Stomach (tissue), 9 donors: ENCODE results near the gene ZNRD2. TPM values are rescaled to one million over a fixed set of nuclear protein-coding genes. Genes with fewer than 3 reads are reported as not detected.
A peak's percentile ranks its signal among the peaks of the same experiment; 100 is the strongest.

Experiments used
- DNase-seq, 2 donors: peaks; one replicate each; pipeline versions ENCODE4 v3.0.0 to v3.0.0-alpha.2; 2013 to 2019
- H3K27ac ChIP-seq, 5 donors: fragments of 200-600 bp in 4 of 5; sonication (generic) in 4 of 5; one replicate each; pipeline ENCODE4 v1.5.1; 2013 to 2019; ENCODE audit warnings: mild to moderate bottlenecking in 1 of 5, moderate library complexity in 1 of 5
- H3K27me3 ChIP-seq, 3 donors: fragments of 200-600 bp; sonication (generic); one replicate each; pipeline ENCODE4 v1.5.1; 2017 to 2019; ENCODE audit warnings: mixed run types in 1 of 3
- H3K36me3 ChIP-seq, 4 donors: fragments of 200-600 bp; sonication (generic); 1 replicate in 3 of 4; 2 replicates in 1 of 4; pipeline ENCODE4 v1.5.1; 2016 to 2019
- H3K4me1 ChIP-seq, 4 donors: fragments of 200-600 bp; sonication (generic); one replicate each; pipeline ENCODE4 v1.5.1; 2016 to 2019
- H3K4me3 ChIP-seq, 4 donors: fragments of 200-600 bp; sonication (generic) in 3 of 4; one replicate each; pipeline ENCODE4 v1.5.1; 2016 to 2019; ENCODE audit warnings: mild to moderate bottlenecking in 1 of 4
- H3K9me3 ChIP-seq, 4 donors: fragments of 200-600 bp; sonication (generic); one replicate each; pipeline ENCODE4 v1.5.1; 2016 to 2019
- CTCF ChIP-seq, 7 experiments: fragments of 450-650 bp in 4 of 7; fragments of 200-600 bp in 3 of 7; sonication (generic) in 3 of 7; IDR thresholded peaks; one replicate each; pipeline ENCODE4 v1.5.1; 2016 to 2019; ENCODE audit warnings: antibody characterized with exemption in 7 of 7, control low read depth in 2 of 7, mild to moderate bottlenecking in 1 of 7
- EP300 ChIP-seq: sonication (generic); formaldehyde crosslinking; IDR thresholded peaks from one replicate; pipeline ENCODE4 v1.6.1; 2017; ENCODE audit warnings: antibody characterized with exemption
- POLR2A ChIP-seq, 4 donors: fragments of 450-650 bp; IDR thresholded peaks; one replicate each; pipeline ENCODE4 v1.6.1; 2016; ENCODE audit warnings: antibody characterized with exemption in 4 of 4, control low read depth in 2 of 4, mild to moderate bottlenecking in 1 of 4, moderate library complexity in 1 of 4
- POLR2AphosphoS5 ChIP-seq, 3 donors: sonication (generic); formaldehyde crosslinking; IDR thresholded peaks; one replicate each; pipeline ENCODE4 v1.6.1; 2016; ENCODE audit warnings: antibody characterized with exemption in 3 of 3
- WGBS, 5 donors: extraction: QIAGEN DNeasy Blood & Tissue Kit in 3 of 5; methylation state at CpG; one replicate each; pipeline versions ENCODE4 v1.1.5 to v1.1.7; 2013 to 2018; 5-methylcytosine and 5-hydroxymethylcytosine counted together
- intact Hi-C: fragments of 100-400 bp; cut with DNase I; formaldehyde crosslinking; loops from one replicate; pipeline ENCODE4 v1.15.1; 2023; ENCODE audit warnings: low total_unique reads
- polyA plus RNA-seq, 3 donors: library from polyadenylated mRNA; stranded (reverse); fragments of 200-250 nt; gene quantifications; one replicate each; pipeline ENCODE4 v1.2.3, GENCODE V29; 2013
- total RNA-seq, 5 donors: library from RNA; depleted of rRNA; stranded (reverse); fragments of >200 nt; gene quantifications; one replicate each; pipeline versions ENCODE4 v1.1.0 to v1.2.3, GENCODE V29; 2014 to 2016
- donor health status: healthy with polysubstance abuse.
- donor health status: Bipolar disorder and iron deficiency.
- donor health status: healthy.

ZNRD2 gene
- total and polyA plus RNA-seq, 8 donors: 17.7 to 99.1 (median 51.8) TPM

GRCh38 chr11:65537620-65538231 is 32.6 kb upstream of the ZNRD2 start:
- no peaks in the 10 kb centered on the region for H3K9me3 ChIP-seq
- TF ChIP-seq POLR2AphosphoS5 (IDR thresholded peaks at IDR 0.05) (no peak), EP300 (no peak), CTCF (IDR thresholded peaks at IDR 0.05) (no peak)
- peak in 1 of 2 donors; percentile 28 for DNase-seq
- no peaks in the 10 kb centered on the region for H3K27me3 ChIP-seq
- H3K36me3 ChIP-seq: peaks cover 26 to 68% (median 65%) of the 10 kb centered on the region in 4 donors
- intact Hi-C loops: no loop called here
- H3K4me1 ChIP-seq: peaks cover 25 to 34% (median 29%) of the 10 kb centered on the region in 4 donors
- 76 to 80% (median 77%) methylated on average over 13 to 18 of the region's 18 CpGs for WGBS, 5 donors
- no peak overlapping the region for H3K4me3 ChIP-seq
- peak overlapping the region in 1 of 5 donors; percentile 17 for H3K27ac ChIP-seq

GRCh38 chr11:65538232-65538914 is 31.9 kb upstream of the ZNRD2 start:
- WGBS, 5 donors: 85 to 92% (median 87%) methylated on average over 37 to 43 of the region's 43 CpGs
- Histone ChIP-seq H3K27me3 (no peaks in the 10 kb centered on the region), H3K4me1 (peaks cover 25 to 34% (median 29%) of the 10 kb centered on the region in 4 donors), H3K27ac (peak overlapping the region in 1 of 5 donors; percentile 17), H3K9me3 (no peaks in the 10 kb centered on the region), H3K36me3 (peaks cover 21 to 68% (median 61%) of the 10 kb centered on the region in 4 donors), H3K4me3 (no peak overlapping the region)
- TF ChIP-seq POLR2A (IDR thresholded peaks at IDR 0.05) (no peak), POLR2AphosphoS5 (IDR thresholded peaks at IDR 0.05) (no peak), EP300 (no peak), CTCF (IDR thresholded peaks at IDR 0.05) (no peak)
- DNase-seq: no peak
- intact Hi-C loops: no loop called here

DNA sequence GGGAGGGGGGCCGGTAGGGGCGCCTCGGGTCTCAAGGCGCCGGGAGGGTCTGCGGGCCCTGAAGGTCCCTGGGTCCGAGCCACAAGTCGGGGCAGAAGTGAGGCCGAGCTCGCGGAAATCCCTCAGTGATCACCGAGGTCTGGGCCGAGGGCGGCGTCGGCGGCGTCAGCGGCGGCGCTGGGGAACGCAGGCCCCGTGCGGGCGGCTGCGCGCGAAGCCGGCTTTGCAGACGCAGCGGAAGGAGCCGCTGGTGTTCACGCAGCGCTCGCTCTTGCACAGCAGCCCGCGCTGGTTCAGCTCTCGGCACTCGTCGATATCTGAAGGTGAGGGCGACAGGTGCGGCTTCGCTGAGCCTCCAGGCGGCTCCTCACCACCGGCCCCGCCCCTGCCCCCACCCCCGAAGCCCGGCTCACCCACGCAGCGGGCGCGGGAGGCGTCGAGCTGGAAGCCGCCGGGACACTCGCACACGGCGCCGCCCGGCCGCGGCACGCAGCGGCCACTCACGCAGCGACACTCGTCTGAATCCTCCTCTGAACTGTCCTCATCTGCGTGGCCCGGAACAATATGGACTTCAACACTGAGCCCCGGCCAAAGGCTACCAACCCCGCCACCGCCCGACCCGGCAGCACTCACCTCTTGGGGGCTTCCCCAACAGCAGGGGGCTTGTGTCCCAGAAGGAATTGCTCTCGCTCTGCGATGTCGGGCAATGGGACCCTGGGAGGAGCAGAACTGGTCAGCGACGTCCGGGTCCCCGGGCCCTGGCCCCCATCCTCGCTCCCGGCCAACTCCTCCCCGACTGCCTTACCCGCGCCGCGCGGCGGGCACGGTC is 31.1 kb upstream of the ZNRD2 start:
- WGBS, 5 donors: 75 to 88% (median 84%) methylated on average over 65 to 92 of the region's 92 CpGs
- DNase-seq: peak in 1 of 2 donors; percentile 57
- Histone ChIP-seq H3K4me1 (peaks cover 25 to 34% (median 29%) of the 10 kb centered on the region in 4 donors), H3K9me3 (no peaks in the 10 kb centered on the region), H3K27ac (peak overlapping the region; percentile 84 to 94 (median 89)), H3K36me3 (peaks cover 15 to 63% (median 58%) of the 10 kb centered on the region in 4 donors), H3K27me3 (no peaks in the 10 kb centered on the region), H3K4me3 (peak overlapping the region; percentile 52 to 72 (median 57))
- TF ChIP-seq EP300: no peak
- TF ChIP-seq CTCF (IDR thresholded peaks at IDR 0.05): no peak
- TF ChIP-seq POLR2AphosphoS5 (IDR thresholded peaks at IDR 0.05): no peak
- no peak for TF ChIP-seq POLR2A (IDR thresholded peaks at IDR 0.05)
- intact Hi-C loops: no loop called here

DNA sequence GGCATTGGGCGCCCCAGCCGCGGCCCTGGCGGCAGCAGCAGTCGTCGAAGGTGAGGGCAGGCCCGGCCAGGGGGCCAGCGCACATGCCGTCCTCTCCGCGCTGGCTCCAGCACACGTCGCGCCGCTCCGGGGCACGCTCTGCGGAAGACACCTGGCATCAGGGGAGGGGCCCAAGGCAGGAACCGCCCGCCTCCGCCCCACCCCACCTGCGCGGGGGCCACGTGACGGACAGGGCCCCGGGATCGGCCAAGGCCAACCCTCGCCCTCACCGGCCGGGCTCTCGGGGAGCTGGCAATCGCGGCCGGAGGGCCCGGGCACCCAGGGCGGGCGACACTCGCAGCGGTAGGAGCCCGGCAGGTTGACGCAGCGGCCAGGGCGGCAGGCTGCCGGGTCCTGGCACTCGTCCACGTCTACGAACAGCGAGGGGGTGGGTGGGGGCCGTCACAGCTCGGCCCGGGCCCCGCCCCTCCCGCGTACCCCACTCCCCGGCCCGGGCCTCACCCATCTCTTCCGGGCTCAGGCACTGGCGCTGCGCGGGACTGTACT is 30.5 kb upstream of the ZNRD2 start:
- H3K4me1 ChIP-seq: peaks cover 25 to 34% (median 29%) of the 10 kb centered on the region in 4 donors
- TF ChIP-seq POLR2AphosphoS5 (IDR thresholded peaks at IDR 0.05): peak in 1 of 3 donors; percentile 40
- TF ChIP-seq EP300: no peak
- peak in 1 of 7 experiments; percentile 49 for TF ChIP-seq CTCF (IDR thresholded peaks at IDR 0.05)
- DNase-seq: peak; percentile 83 to 94
- H3K9me3 ChIP-seq: no peaks in the 10 kb centered on the region
- intact Hi-C loops: no loop called here
- 5 to 21% (median 12%) methylated on average over 22 to 60 of the region's 60 CpGs for WGBS, 5 donors
- peaks cover 15 to 61% (median 51%) of the 10 kb centered on the region in 4 donors for H3K36me3 ChIP-seq
- H3K4me3 ChIP-seq: peak overlapping the region; percentile 52 to 72 (median 57)
- H3K27me3 ChIP-seq: no peaks in the 10 kb centered on the region
- H3K27ac ChIP-seq: peak overlapping the region; percentile 84 to 94 (median 89)
